GM19463 (cell line): Measurements from ENCODE around the gene OR4F17.
"Not testable (repeated sequence)": the region's sequence is repeated elsewhere in the genome, so short reads cannot be mapped to it uniquely, and the experiment has no call there.

Source experiments
- ATAC-seq: cut with Tn5 transposase; IDR thresholded peaks from one replicate; pipeline ENCODE4 v1.9.1; 2021; ENCODE audit warnings: mild to moderate bottlenecking, moderate library complexity; ENCODE audit not compliant: unreplicated experiment

The OR4F17 gene

GRCh38 chr19:106804-107203 is at the start of gene OR4F17:
OR4F17 (plus strand) TSS chr19:107104; CDS start chr19:110679, 3,575 bp downstream.
- ATAC-seq: not testable (repeated sequence)

GRCh38 chr19:70793-71192 is 36.1 kb upstream of the OR4F17 start:
- ATAC-seq: not testable (repeated sequence)

GRCh38 chr19:82864-83263 is 24.0 kb upstream of the OR4F17 start:
- ATAC-seq: not testable (repeated sequence)

- not testable (repeated sequence) for ATAC-seq
Observed at GRCh38 chr19:83626-84025, 23.3 kb upstream of the OR4F17 start.

GRCh38 chr19:90678-91077 is 16.2 kb upstream of the OR4F17 start:
- ATAC-seq: not testable (repeated sequence)

GRCh38 chr19:94794-95193 is 12.1 kb upstream of the OR4F17 start:
- not testable (repeated sequence) for ATAC-seq

GRCh38 chr19:97647-98046 is 9.3 kb upstream of the OR4F17 start:
- ATAC-seq: not testable (repeated sequence)

- ATAC-seq: not testable (repeated sequence)
Observed at GRCh38 chr19:120443-121140, 13.7 kb downstream of the OR4F17 start.
